Endothelial cell of umbilical vein (primary cell): ENCODE measurements around the gene ZNF101. TPM values are rescaled to one million over a fixed set of nuclear protein-coding genes. Genes with fewer than 3 reads are reported as not detected.
"Not testable (repeated sequence)": the region's sequence is repeated elsewhere in the genome, so short reads cannot be mapped to it uniquely, and the experiment has no call there.

ENCODE experiments used
- BruUV-seq: library from RNA; stranded (reverse); fragments of 400-500 nt; replicated peaks from 2 replicates; lab custom pipeline; 2021; lab: Mats Ljungman, UMichigan
- CTCF ChIA-PET: fragments of 300-600, 350-600 bp; sonication (Branson Sonifier 250); formaldehyde crosslinking; loops from one replicate; lab custom pipeline; 2021; ENCODE audit warnings: antibody characterized with exemption, inconsistent platforms; lab: Charles Lee
- POLR2A ChIA-PET: fragments of 300-600, 350-600 bp; sonication (Branson Sonifier 250); formaldehyde crosslinking; loops from one replicate; lab custom pipeline; 2021; ENCODE audit warnings: antibody characterized with exemption, inconsistent platforms; lab: Charles Lee
- DNase-seq: peaks from one replicate; pipeline ENCODE4 v3.0.0-alpha.2; 2011; ENCODE audit warnings: low read depth, low spot score
- FAIRE-seq: peaks from 2 replicates; lab custom pipeline; 2011; peaks lifted over from hg19 to GRCh38; lab: Jason Lieb, UNC
- H2AFZ ChIP-seq: 2 replicates; pipeline ENCODE4 v1.6.0; 2012; ENCODE audit warnings: low read depth, low read length, control low read depth, inconsistent platforms
- H3K27ac ChIP-seq: 2 replicates; pipeline ENCODE4 v1.5.1; 2011; ENCODE audit warnings: low read depth, mild to moderate bottlenecking, control low read depth, low read length, moderate library complexity; ENCODE audit not compliant: insufficient read depth
- H3K27me3 ChIP-seq, 2 experiments: 2 replicates each; pipeline versions ENCODE4 v1.6.0 to v1.6.1; 2011; ENCODE audit warnings: low read length in 2 of 2, mixed read lengths in 1 of 2; ENCODE audit not compliant: control insufficient read depth in 2 of 2, insufficient read depth in 2 of 2
- H3K36me3 ChIP-seq, 2 experiments: 2 replicates in 1 of 2; 3 replicates in 1 of 2; pipeline ENCODE4 v1.5.1; 2011; ENCODE audit warnings: low read length in 2 of 2, mild to moderate bottlenecking in 1 of 2, moderate library complexity in 1 of 2; ENCODE audit not compliant: control insufficient read depth in 2 of 2, insufficient read depth in 2 of 2; ENCODE audit errors: extremely low read depth in 1 of 2
- H3K4me1 ChIP-seq: 3 replicates; pipeline ENCODE4 v1.5.1; 2011; ENCODE audit warnings: mild to moderate bottlenecking, low read length; ENCODE audit not compliant: control insufficient read depth, insufficient read depth; ENCODE audit errors: extremely low read depth
- H3K4me2 ChIP-seq: 2 replicates; pipeline ENCODE4 v1.6.1; 2011; ENCODE audit warnings: low read length, control low read depth, mixed read lengths; ENCODE audit not compliant: insufficient read depth
- H3K4me3 ChIP-seq, 3 experiments: fragments of 200-600 bp in 1 of 3; sonication (generic), shearing (Covaris generic) in 1 of 3; replicated peaks in 1 of 3; 2 replicates each; pipeline ENCODE4 v1.5.1; 2011 to 2016; ENCODE audit warnings: control low read depth in 3 of 3, low read length in 3 of 3, mild to moderate bottlenecking in 2 of 3, inconsistent platforms in 1 of 3, low read depth in 1 of 3, moderate library complexity in 1 of 3; ENCODE audit not compliant: insufficient read depth in 1 of 3
- H3K79me2 ChIP-seq: 2 replicates; pipeline ENCODE4 v1.6.0; 2012; ENCODE audit warnings: low read length, inconsistent platforms; ENCODE audit not compliant: control insufficient read depth, insufficient read depth
- H3K9ac ChIP-seq: replicated peaks from 2 replicates; pipeline ENCODE3; 2011; ENCODE audit warnings: low read length, control low read depth; ENCODE audit not compliant: insufficient read depth; ENCODE audit errors: extremely low read depth
- H3K9me1 ChIP-seq: replicated peaks from 3 replicates; pipeline ENCODE4 v1.6.0; 2011; ENCODE audit warnings: mild to moderate bottlenecking, low read length; ENCODE audit not compliant: control insufficient read depth, insufficient read depth; ENCODE audit errors: extremely low read depth
- H3K9me3 ChIP-seq: replicated peaks from 2 replicates; pipeline ENCODE4 v1.5.1; 2012; ENCODE audit warnings: low read length, inconsistent platforms; ENCODE audit not compliant: control insufficient read depth, insufficient read depth
- H4K20me1 ChIP-seq: replicated peaks from 2 replicates; pipeline ENCODE3; 2011; ENCODE audit warnings: mild to moderate bottlenecking, low read length; ENCODE audit not compliant: control insufficient read depth, insufficient read depth; ENCODE audit errors: extremely low read depth
- EZH2 ChIP-seq: IDR thresholded peaks from 2 replicates; pipeline ENCODE4 v1.6.1; 2012; ENCODE audit warnings: borderline replicate concordance, low read depth, mild to moderate bottlenecking, moderate library complexity, low read length, inconsistent platforms; ENCODE audit not compliant: severe bottlenecking
- FOS ChIP-seq: IDR thresholded peaks from 2 replicates; pipeline ENCODE4 v1.6.1; 2011; ENCODE audit warnings: mild to moderate bottlenecking, low read length, moderate library complexity, borderline replicate concordance; ENCODE audit not compliant: insufficient read depth
- GATA2 ChIP-seq: IDR thresholded peaks from 2 replicates; pipeline ENCODE4 v1.7.0; 2011; ENCODE audit warnings: low read depth, mild to moderate bottlenecking, moderate library complexity, mixed read lengths, low read length; ENCODE audit not compliant: insufficient read length, insufficient read depth
- JUN ChIP-seq: IDR thresholded peaks from 2 replicates; pipeline ENCODE4 v1.6.1; 2011; ENCODE audit warnings: borderline replicate concordance, low read depth; ENCODE audit not compliant: insufficient read length, insufficient read depth
- MYC ChIP-seq: IDR thresholded peaks from one replicate; pipeline ENCODE4 v1.6.1; 2011; ENCODE audit warnings: mild to moderate bottlenecking, low read depth, low read length
- POLR2A ChIP-seq: IDR thresholded peaks from 2 replicates; pipeline ENCODE4 v1.6.1; 2012; ENCODE audit warnings: low read depth, mild to moderate bottlenecking, control low read depth, low read length
- POLR2AphosphoS5 ChIP-seq: IDR thresholded peaks from 2 replicates; pipeline ENCODE4 v1.6.1; 2012; ENCODE audit warnings: low read depth, mild to moderate bottlenecking, control low read depth, low read length, moderate library complexity; ENCODE audit not compliant: insufficient read depth
- dilution Hi-C: fragments of 300-500 bp; cut with MboI; formaldehyde crosslinking; loops from one replicate; pipeline ENCODE4 v1.15.0; 2019; ENCODE audit warnings: low sequenced_read_pairs; ENCODE audit not compliant: extremely low pct_ligation_motif_present
- intact Hi-C: fragments of 100-400 bp; cut with micrococcal nuclease; formaldehyde crosslinking; loops from one replicate; pipeline ENCODE4 v1.10.0; 2022
- polyA plus RNA-seq, 4 experiments: library from polyadenylated mRNA; depleted of rRNA in 3 of 4; stranded (reverse) in 3 of 4; unstranded in 1 of 4; fragments of >200 nt; gene quantifications; 2 replicates each; pipeline versions ENCODE4 v1.2.1 to v1.2.3, GENCODE V29; 2011 to 2012; ENCODE audit warnings: missing spikeins in 1 of 4
- total RNA-seq: library from RNA; stranded (reverse); gene quantifications from 2 replicates; pipeline ENCODE4 v1.2.3, GENCODE V29; 2021
- TF ChIP-seq, protein P1 (sequence below), 2 donors: IDR thresholded peaks; 1 replicate in 1 of 2; 2 replicates in 1 of 2; pipeline ENCODE4 v1.5.1; 2011; ENCODE audit warnings: low read length in 2 of 2, mild to moderate bottlenecking in 2 of 2, moderate library complexity in 2 of 2, control low read depth in 1 of 2, inconsistent platforms in 1 of 2, low read depth in 1 of 2; ENCODE audit not compliant: insufficient read depth in 1 of 2; ENCODE audit errors: extremely low read depth in 1 of 2
- TF ChIP-seq, protein P2 (sequence below): IDR thresholded peaks from 2 replicates; pipeline ENCODE4 v1.6.1; 2011; ENCODE audit not compliant: insufficient read depth, insufficient read length

ZNF101 gene
- total and polyA plus RNA-seq, 2 donors (not counting 3 experiments of a cell fraction or from before 2014, with no cell fraction given) = 2.8 to 12.8 TPM

DNA sequence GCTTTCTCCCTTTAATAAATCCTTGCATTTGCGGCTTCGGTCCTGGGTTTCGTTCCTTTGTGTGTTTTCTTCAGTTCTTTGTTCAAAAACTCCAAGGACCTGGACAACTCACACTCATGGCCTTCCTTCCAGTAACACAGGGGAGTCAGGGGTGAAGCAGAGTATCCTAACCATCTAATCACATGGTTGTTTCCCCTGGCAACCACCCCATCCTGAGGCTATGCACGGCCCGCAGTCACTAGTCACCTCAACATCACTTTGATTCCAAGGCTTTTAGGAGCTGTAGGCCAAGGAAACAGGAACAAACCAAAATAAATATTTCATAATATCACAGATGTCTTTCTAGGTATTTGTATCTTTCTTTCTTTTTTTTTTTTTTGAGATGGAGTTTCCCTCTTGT is 28.9 kb downstream of the ZNF101 start:
- no peaks in the 10 kb centered on the region for H3K4me1 ChIP-seq
- H3K27ac ChIP-seq = no peak overlapping the region
- dilution Hi-C loops (no loop called here), intact Hi-C loops (no loop called here)
- no peaks in the 10 kb centered on the region for H3K9me1 ChIP-seq
- CTCF ChIA-PET = no interaction called here
- H3K36me3 ChIP-seq = no peaks in the 10 kb centered on the region
- H3K27me3 ChIP-seq = no peaks in the 10 kb centered on the region
- BruUV-seq = no TSS peak
- no peak overlapping the region for H3K9ac ChIP-seq
- FAIRE-seq (no peak), DNase-seq (no peak)
- no peak overlapping the region for H3K4me3 ChIP-seq
- no peaks in the 10 kb centered on the region for H3K79me2 ChIP-seq
- no peak overlapping the region for H3K4me2 ChIP-seq
- no peak overlapping the region for H2AFZ ChIP-seq
- POLR2A ChIA-PET = no interaction called here
- no peak for TF ChIP-seq GATA2
- TF ChIP-seq, protein P1, sequence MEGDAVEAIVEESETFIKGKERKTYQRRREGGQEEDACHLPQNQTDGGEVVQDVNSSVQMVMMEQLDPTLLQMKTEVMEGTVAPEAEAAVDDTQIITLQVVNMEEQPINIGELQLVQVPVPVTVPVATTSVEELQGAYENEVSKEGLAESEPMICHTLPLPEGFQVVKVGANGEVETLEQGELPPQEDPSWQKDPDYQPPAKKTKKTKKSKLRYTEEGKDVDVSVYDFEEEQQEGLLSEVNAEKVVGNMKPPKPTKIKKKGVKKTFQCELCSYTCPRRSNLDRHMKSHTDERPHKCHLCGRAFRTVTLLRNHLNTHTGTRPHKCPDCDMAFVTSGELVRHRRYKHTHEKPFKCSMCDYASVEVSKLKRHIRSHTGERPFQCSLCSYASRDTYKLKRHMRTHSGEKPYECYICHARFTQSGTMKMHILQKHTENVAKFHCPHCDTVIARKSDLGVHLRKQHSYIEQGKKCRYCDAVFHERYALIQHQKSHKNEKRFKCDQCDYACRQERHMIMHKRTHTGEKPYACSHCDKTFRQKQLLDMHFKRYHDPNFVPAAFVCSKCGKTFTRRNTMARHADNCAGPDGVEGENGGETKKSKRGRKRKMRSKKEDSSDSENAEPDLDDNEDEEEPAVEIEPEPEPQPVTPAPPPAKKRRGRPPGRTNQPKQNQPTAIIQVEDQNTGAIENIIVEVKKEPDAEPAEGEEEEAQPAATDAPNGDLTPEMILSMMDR (IDR thresholded peaks at IDR 0.05; ENCODE audit: extremely low read depth in 1 of 2, insufficient read depth in 1 of 2, low read depth in 1 of 2, low read length in 2 of 2) = no peak
- no peak for TF ChIP-seq FOS
- no peak for TF ChIP-seq POLR2A
- TF ChIP-seq, protein P2, sequence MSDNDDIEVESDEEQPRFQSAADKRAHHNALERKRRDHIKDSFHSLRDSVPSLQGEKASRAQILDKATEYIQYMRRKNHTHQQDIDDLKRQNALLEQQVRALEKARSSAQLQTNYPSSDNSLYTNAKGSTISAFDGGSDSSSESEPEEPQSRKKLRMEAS = no peak
- no peak for TF ChIP-seq POLR2AphosphoS5
- no peak for TF ChIP-seq MYC
- TF ChIP-seq JUN = no peak
- no peak for TF ChIP-seq EZH2
- H3K9me3 ChIP-seq = no peaks in the 10 kb centered on the region
- no peaks in the 10 kb centered on the region for H4K20me1 ChIP-seq

DNA sequence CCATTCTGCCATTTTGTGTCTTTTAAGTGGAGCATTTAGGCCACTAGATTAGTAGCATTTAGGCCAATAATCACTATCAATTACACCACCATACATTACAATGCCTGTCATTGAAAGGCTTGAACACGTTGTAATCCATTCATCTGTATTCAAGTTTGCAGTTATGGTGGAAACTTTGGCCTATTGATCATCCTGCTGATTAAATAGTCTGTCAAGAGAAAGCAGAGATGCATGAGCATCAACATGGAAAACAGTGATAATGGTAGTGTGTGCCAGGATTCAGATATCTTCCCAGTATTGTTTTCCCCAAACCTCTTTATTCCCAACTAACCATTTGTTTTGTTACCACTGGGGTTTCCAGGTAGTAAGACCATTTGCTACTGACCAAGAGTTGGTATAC is 31.9 kb downstream of the ZNF101 start:
- H4K20me1 ChIP-seq, H3K4me3 ChIP-seq, FAIRE-seq, DNase-seq, BruUV-seq, H3K36me3 ChIP-seq, H3K79me2 ChIP-seq, H3K9ac ChIP-seq, H3K9me1 ChIP-seq, POLR2A ChIA-PET, H3K9me3 ChIP-seq, H3K4me2 ChIP-seq, dilution Hi-C loops, H3K4me1 ChIP-seq, H2AFZ ChIP-seq, H3K27me3 ChIP-seq, H3K27ac ChIP-seq, CTCF ChIA-PET, intact Hi-C loops: not testable (repeated sequence)
